HepG2 (cell line): Measurements from ENCODE around the gene HAPLN2. TPM values are rescaled to one million over a fixed set of nuclear protein-coding genes. Genes with fewer than 3 reads are reported as not detected.

ENCODE experiments used
- AHR ChIP-seq: IDR thresholded peaks from 2 replicates; pipeline ENCODE4 v1.6.1; 2018; ENCODE audit warnings: missing genetic modification reagents, missing compliant biosample characterization
- HIVEP1 ChIP-seq: sonication (generic); formaldehyde crosslinking; IDR thresholded peaks from 2 replicates; pipeline ENCODE4 v1.4.0; 2020; ENCODE audit warnings: mild to moderate bottlenecking, missing genetic modification reagents
- HNF4A ChIP-seq: sonication (generic); formaldehyde crosslinking; IDR thresholded peaks from 2 replicates; pipeline ENCODE4 v1.4.0; 2020; ENCODE audit warnings: missing genetic modification reagents
- KAT2B ChIP-seq: fragments of 150-350 bp; IDR thresholded peaks from 2 replicates; pipeline ENCODE4 v1.6.1; 2014; ENCODE audit warnings: low read depth, low read length, borderline replicate concordance
- TRIM24 ChIP-seq: sonication (generic); formaldehyde crosslinking; IDR thresholded peaks from 2 replicates; pipeline ENCODE4 v1.8.0; 2022; ENCODE audit warnings: mild to moderate bottlenecking, missing genetic modification reagents
- TSC22D2 ChIP-seq: sonication (generic); formaldehyde crosslinking; IDR thresholded peaks from 2 replicates; pipeline ENCODE4 v1.5.1; 2020; ENCODE audit warnings: missing genetic modification reagents, mild to moderate bottlenecking, borderline replicate concordance
- ZBTB7B ChIP-seq: sonication (generic); formaldehyde crosslinking; IDR thresholded peaks from 2 replicates; pipeline ENCODE4 v1.4.0; 2020; ENCODE audit warnings: missing genetic modification reagents
- ZFP62 ChIP-seq: sonication (generic); formaldehyde crosslinking; IDR thresholded peaks from 2 replicates; pipeline ENCODE4 v1.4.0; 2020; ENCODE audit warnings: missing genetic modification reagents
- ZNF10 ChIP-seq: sonication (generic); formaldehyde crosslinking; IDR thresholded peaks from 2 replicates; pipeline ENCODE4 v1.4.0; 2020; ENCODE audit warnings: mild to moderate bottlenecking, low read depth, missing genetic modification reagents, borderline replicate concordance
- polyA plus RNA-seq, 8 experiments: library from polyadenylated mRNA; depleted of rRNA in 3 of 8; stranded (reverse) in 7 of 8; unstranded in 1 of 8; fragments of >200 nt; fragmentation: Illumina TruSeq in 4 of 8; extraction: Trizol in 4 of 8; gene quantifications; 2 replicates each; pipeline versions ENCODE4 v1.2.1 to v1.2.3, GENCODE V29; 2011 to 2016; ENCODE audit warnings: low read depth in 4 of 8, missing spikeins in 1 of 8, mixed read lengths in 1 of 8; ENCODE audit not compliant: insufficient read depth in 1 of 8
- total RNA-seq, 5 experiments: library from RNA; depleted of rRNA; stranded (reverse); fragments of >200 nt; fragmentation: Illumina TruSeq; extraction: Trizol; gene quantifications; 2 replicates each; pipeline ENCODE4 v1.2.3, GENCODE V29; 2016; ENCODE audit warnings: low read depth in 1 of 5
- TF ChIP-seq, protein P1 (sequence below): sonication (generic); formaldehyde crosslinking; IDR thresholded peaks from 2 replicates; pipeline ENCODE4 v1.4.0; 2020; ENCODE audit warnings: missing genetic modification reagents, borderline replicate concordance
- TF ChIP-seq, protein P2 (sequence below): sonication (generic); formaldehyde crosslinking; IDR thresholded peaks from 2 replicates; pipeline ENCODE4 v1.8.0; 2022; ENCODE audit warnings: missing genetic modification reagents, mild to moderate bottlenecking, inconsistent platforms, borderline replicate concordance
- TF ChIP-seq, protein P3 (sequence below): IDR thresholded peaks from 2 replicates; pipeline ENCODE4 v1.6.1; 2016; ENCODE audit warnings: mild to moderate bottlenecking, missing biosample characterization, missing genetic modification reagents
- TF ChIP-seq, protein P4 (sequence below): sonication (generic); formaldehyde crosslinking; IDR thresholded peaks from 2 replicates; pipeline ENCODE4 v1.4.0; 2020; ENCODE audit warnings: low read depth, missing genetic modification reagents
- TF ChIP-seq, protein P5 (sequence below): sonication (generic); formaldehyde crosslinking; IDR thresholded peaks from 2 replicates; pipeline ENCODE4 v1.4.0; 2020; ENCODE audit warnings: missing genetic modification reagents, low read depth, mild to moderate bottlenecking, borderline replicate concordance
- TF ChIP-seq, protein P6 (sequence below): sonication (generic); formaldehyde crosslinking; IDR thresholded peaks from 2 replicates; pipeline ENCODE4 v1.5.1; 2020; ENCODE audit warnings: mild to moderate bottlenecking, missing genetic modification reagents, moderate library complexity

HAPLN2 gene
- total and polyA plus RNA-seq, 2 of the 13 experiments (the other 11 are each of a cell fraction or from before 2014, with no cell fraction given), result not detected

DNA sequence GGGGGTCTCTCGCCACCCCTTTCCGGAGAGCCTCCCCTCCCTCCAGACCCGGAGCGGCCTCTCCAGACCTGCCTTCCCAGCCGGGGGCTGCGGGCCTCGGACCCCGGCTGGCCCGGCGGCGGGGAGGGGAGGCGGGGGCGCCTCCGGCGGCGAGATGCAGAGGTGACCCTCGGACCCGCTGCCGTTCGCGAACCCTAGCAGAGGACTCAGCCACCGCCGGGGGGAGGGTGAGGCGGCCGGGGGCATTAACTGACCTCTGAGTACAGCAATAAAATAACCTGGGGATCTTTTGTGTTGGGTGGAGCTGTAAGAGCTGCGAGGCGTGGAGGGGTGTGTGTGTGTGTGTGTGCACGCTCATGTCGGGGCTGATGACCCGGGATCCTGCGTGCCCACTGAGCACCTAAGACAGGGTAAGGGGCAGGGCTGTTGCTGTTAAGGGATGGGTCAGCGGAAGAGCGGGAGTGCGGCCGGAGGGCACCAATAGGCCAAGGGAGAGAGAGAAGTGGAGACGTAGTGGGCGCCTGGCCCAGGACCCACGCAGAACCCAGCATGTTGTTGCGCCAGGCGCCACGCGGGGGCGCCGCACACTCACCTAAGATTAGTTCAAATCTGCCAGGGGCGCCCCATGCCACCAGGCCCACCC, 6.3 kb downstream of the HAPLN2 start (continued):
- TF ChIP-seq, protein P1, sequence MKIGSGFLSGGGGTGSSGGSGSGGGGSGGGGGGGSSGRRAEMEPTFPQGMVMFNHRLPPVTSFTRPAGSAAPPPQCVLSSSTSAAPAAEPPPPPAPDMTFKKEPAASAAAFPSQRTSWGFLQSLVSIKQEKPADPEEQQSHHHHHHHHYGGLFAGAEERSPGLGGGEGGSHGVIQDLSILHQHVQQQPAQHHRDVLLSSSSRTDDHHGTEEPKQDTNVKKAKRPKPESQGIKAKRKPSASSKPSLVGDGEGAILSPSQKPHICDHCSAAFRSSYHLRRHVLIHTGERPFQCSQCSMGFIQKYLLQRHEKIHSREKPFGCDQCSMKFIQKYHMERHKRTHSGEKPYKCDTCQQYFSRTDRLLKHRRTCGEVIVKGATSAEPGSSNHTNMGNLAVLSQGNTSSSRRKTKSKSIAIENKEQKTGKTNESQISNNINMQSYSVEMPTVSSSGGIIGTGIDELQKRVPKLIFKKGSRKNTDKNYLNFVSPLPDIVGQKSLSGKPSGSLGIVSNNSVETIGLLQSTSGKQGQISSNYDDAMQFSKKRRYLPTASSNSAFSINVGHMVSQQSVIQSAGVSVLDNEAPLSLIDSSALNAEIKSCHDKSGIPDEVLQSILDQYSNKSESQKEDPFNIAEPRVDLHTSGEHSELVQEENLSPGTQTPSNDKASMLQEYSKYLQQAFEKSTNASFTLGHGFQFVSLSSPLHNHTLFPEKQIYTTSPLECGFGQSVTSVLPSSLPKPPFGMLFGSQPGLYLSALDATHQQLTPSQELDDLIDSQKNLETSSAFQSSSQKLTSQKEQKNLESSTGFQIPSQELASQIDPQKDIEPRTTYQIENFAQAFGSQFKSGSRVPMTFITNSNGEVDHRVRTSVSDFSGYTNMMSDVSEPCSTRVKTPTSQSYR, result no peak
- 0 out of 2 replicates have a peak, but pooled peaks have one; percentile 26 for TF ChIP-seq ZBTB7B (CRISPR knock-in tag)
- TF ChIP-seq ZNF10 (CRISPR knock-in tag), result no peak
- TF ChIP-seq, protein P2, sequence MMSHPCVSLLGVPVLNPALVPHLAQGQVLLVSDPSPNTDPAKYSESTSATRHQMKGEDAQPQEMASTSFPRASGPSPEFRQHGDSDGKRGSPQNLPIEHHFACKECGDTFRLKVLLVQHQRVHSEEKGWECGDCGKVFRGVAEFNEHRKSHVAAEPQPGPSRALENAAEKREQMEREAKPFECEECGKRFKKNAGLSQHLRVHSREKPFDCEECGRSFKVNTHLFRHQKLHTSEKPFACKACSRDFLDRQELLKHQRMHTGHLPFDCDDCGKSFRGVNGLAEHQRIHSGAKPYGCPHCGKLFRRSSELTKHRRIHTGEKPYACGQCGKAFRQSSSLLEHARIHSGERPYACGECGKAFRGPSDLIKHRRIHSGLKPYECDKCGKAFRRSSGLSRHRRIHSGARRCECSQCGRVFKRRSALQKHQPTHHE (CRISPR knock-in tag), result no peak
- TF ChIP-seq ZFP62 (CRISPR knock-in tag), result no peak
- TF ChIP-seq AHR (CRISPR knock-in tag), result no peak
- TF ChIP-seq, protein P3, sequence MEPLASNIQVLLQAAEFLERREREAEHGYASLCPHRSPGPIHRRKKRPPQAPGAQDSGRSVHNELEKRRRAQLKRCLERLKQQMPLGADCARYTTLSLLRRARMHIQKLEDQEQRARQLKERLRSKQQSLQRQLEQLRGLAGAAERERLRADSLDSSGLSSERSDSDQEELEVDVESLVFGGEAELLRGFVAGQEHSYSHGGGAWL, result no peak
- TF ChIP-seq KAT2B, result no peak
- TF ChIP-seq HNF4A (CRISPR knock-in tag), result 0 out of 2 replicates have a peak, but pooled peaks have one; percentile 19
- TF ChIP-seq HIVEP1 (CRISPR knock-in tag), result no peak
- no peak for TF ChIP-seq TSC22D2 (CRISPR knock-in tag)
- TF ChIP-seq TRIM24, result no peak
- TF ChIP-seq, protein P4, sequence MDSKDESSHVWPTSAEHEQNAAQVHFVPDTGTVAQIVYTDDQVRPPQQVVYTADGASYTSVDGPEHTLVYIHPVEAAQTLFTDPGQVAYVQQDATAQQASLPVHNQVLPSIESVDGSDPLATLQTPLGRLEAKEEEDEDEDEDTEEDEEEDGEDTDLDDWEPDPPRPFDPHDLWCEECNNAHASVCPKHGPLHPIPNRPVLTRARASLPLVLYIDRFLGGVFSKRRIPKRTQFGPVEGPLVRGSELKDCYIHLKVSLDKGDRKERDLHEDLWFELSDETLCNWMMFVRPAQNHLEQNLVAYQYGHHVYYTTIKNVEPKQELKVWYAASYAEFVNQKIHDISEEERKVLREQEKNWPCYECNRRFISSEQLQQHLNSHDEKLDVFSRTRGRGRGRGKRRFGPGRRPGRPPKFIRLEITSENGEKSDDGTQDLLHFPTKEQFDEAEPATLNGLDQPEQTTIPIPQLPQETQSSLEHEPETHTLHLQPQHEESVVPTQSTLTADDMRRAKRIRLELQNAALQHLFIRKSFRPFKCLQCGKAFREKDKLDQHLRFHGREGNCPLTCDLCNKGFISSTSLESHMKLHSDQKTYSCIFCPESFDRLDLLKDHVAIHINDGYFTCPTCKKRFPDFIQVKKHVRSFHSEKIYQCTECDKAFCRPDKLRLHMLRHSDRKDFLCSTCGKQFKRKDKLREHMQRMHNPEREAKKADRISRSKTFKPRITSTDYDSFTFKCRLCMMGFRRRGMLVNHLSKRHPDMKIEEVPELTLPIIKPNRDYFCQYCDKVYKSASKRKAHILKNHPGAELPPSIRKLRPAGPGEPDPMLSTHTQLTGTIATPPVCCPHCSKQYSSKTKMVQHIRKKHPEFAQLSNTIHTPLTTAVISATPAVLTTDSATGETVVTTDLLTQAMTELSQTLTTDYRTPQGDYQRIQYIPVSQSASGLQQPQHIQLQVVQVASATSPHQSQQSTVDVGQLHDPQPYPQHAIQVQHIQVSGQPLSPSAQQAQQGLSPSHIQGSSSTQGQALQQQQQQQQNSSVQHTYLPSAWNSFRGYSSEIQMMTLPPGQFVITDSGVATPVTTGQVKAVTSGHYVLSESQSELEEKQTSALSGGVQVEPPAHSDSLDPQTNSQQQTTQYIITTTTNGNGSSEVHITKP (CRISPR knock-in tag), result no peak
- TF ChIP-seq, protein P5, sequence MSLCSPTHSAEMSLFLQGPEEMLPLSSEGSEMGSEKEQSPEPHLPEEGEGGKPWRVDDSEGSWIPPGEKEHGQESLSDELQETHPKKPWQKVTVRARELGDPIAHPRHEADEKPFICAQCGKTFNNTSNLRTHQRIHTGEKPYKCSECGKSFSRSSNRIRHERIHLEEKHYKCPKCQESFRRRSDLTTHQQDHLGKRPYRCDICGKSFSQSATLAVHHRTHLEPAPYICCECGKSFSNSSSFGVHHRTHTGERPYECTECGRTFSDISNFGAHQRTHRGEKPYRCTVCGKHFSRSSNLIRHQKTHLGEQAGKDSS (CRISPR knock-in tag), result 0 out of 2 replicates have a peak, but pooled peaks have one; percentile 15
- TF ChIP-seq, protein P6, sequence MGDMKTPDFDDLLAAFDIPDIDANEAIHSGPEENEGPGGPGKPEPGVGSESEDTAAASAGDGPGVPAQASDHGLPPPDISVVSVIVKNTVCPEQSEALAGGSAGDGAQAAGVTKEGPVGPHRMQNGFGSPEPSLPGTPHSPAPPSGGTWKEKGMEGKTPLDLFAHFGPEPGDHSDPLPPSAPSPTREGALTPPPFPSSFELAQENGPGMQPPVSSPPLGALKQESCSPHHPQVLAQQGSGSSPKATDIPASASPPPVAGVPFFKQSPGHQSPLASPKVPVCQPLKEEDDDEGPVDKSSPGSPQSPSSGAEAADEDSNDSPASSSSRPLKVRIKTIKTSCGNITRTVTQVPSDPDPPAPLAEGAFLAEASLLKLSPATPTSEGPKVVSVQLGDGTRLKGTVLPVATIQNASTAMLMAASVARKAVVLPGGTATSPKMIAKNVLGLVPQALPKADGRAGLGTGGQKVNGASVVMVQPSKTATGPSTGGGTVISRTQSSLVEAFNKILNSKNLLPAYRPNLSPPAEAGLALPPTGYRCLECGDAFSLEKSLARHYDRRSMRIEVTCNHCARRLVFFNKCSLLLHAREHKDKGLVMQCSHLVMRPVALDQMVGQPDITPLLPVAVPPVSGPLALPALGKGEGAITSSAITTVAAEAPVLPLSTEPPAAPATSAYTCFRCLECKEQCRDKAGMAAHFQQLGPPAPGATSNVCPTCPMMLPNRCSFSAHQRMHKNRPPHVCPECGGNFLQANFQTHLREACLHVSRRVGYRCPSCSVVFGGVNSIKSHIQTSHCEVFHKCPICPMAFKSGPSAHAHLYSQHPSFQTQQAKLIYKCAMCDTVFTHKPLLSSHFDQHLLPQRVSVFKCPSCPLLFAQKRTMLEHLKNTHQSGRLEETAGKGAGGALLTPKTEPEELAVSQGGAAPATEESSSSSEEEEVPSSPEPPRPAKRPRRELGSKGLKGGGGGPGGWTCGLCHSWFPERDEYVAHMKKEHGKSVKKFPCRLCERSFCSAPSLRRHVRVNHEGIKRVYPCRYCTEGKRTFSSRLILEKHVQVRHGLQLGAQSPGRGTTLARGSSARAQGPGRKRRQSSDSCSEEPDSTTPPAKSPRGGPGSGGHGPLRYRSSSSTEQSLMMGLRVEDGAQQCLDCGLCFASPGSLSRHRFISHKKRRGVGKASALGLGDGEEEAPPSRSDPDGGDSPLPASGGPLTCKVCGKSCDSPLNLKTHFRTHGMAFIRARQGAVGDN (CRISPR knock-in tag), result peak; percentile 3; the same call in 1 of the 2 replicates
